ENCODE data around the gene SAMD3.
"Not testable (repeated sequence)": the region's sequence is repeated elsewhere in the genome, so short reads cannot be mapped to it uniquely, and the experiment has no call there.

SAMD3 gene

GRCh38 chr6:130170160-130170559, 52.6 kb downstream of the SAMD3 start:
- DNase-seq: not testable (repeated sequence)

- DNase-seq: no peak
Measured at GRCh38 chr6:130167655-130168054, 55.1 kb downstream of the SAMD3 start.

- no peak for DNase-seq
Measured at GRCh38 chr6:130164251-130164650, 58.5 kb downstream of the SAMD3 start.

- DNase-seq: no peak
Measured at GRCh38 chr6:130163266-130163665, 59.5 kb downstream of the SAMD3 start.

- no peak for DNase-seq
Measured at GRCh38 chr6:130162421-130162820, 60.3 kb downstream of the SAMD3 start.

- no peak for DNase-seq
Measured at GRCh38 chr6:130161683-130162404, 60.9 kb downstream of the SAMD3 start.

- no peak for DNase-seq
Measured at GRCh38 chr6:130159956-130160355, 62.8 kb downstream of the SAMD3 start.

GRCh38 chr6:130158548-130158947, 64.2 kb downstream of the SAMD3 start:
- no peak for DNase-seq

- DNase-seq: no peak
Measured at GRCh38 chr6:130158056-130158455, 64.7 kb downstream of the SAMD3 start.

- no peak for DNase-seq
Measured at GRCh38 chr6:130156908-130157307, 65.8 kb downstream of the SAMD3 start.

GRCh38 chr6:130152908-130153510, 69.7 kb downstream of the SAMD3 start:
- DNase-seq: no peak

GRCh38 chr6:130150906-130151305, 71.8 kb downstream of the SAMD3 start:
- DNase-seq: no peak

- not testable (repeated sequence) for DNase-seq
Measured at GRCh38 chr6:130149016-130149415, 73.7 kb downstream of the SAMD3 start.

GRCh38 chr6:130148181-130148580, 74.6 kb downstream of the SAMD3 start:
- peak in 2 of 3 donors; percentile 6 to 25 for DNase-seq

GRCh38 chr6:130147111-130147510, 75.6 kb downstream of the SAMD3 start:
- DNase-seq: no peak

GRCh38 chr6:130143709-130144108, 79.0 kb downstream of the SAMD3 start:
- DNase-seq: no peak

GRCh38 chr6:130140084-130140483, 82.7 kb downstream of the SAMD3 start:
- peak; percentile 14 to 61 (median 44) for DNase-seq

- DNase-seq: no peak
Measured at GRCh38 chr6:130138909-130139242, 83.9 kb downstream of the SAMD3 start.

GRCh38 chr6:130138116-130138908, 84.4 kb downstream of the SAMD3 start:
- DNase-seq: no peak

GRCh38 chr6:130136798-130137197, 86.0 kb downstream of the SAMD3 start:
- no peak for DNase-seq

GRCh38 chr6:130134582-130134981, 88.2 kb downstream of the SAMD3 start:
- DNase-seq: no peak

GRCh38 chr6:130132286-130132701, 90.5 kb downstream of the SAMD3 start:
- no peak for DNase-seq

- DNase-seq: no peak
Measured at GRCh38 chr6:130129762-130130246, 92.9 kb downstream of the SAMD3 start.

GRCh38 chr6:130128326-130128725, 94.4 kb downstream of the SAMD3 start:
- DNase-seq: peak; percentile 25 to 51 (median 39)

Data from suppressor macrophage treated with lipopolysaccharide for 1 hour (primary cell).